Measurements from ENCODE around the gene BLOC1S4. TPM values are rescaled to one million over a fixed set of nuclear protein-coding genes. Genes with fewer than 3 reads are reported as not detected.

BLOC1S4 gene
- total RNA-seq, 1 experiment from 2014 or later: 14.9 TPM

- no peak for DNase-seq
- peaks cover 11 to 22% of the 10 kb centered on the region in 2 experiments for H3K9me3 Mint-ChIP-seq
- no peak overlapping the region for H3K23ac ChIP-seq (ENCODE audit: insufficient read length, low read depth, low read length)
- no peak overlapping the region for H2BK12ac ChIP-seq (ENCODE audit: insufficient read length, low read depth, low read length)
- H3K18ac ChIP-seq (ENCODE audit: insufficient read length, low read depth, low read length): no peak overlapping the region
- WGBS (ENCODE audit: extremely low coverage, insufficient read length, low lambda C conversion rate): no CpG with 5 or more reads among the region's 3 CpGs
- H2BK20ac ChIP-seq (ENCODE audit: low read depth, low read length, poor library complexity, severe bottlenecking): no peak overlapping the region
- no peak overlapping the region for H2AK5ac ChIP-seq (ENCODE audit: insufficient read length, low read length)
- H3K36me3 Mint-ChIP-seq (ENCODE audit: insufficient read depth in 1 of 3, low read depth in 3 of 3): peaks cover 38 to 59% (median 53%) of the 10 kb centered on the region in 3 experiments
- H3K9ac ChIP-seq (ENCODE audit: extremely low read depth, insufficient read length, low read length): no peak overlapping the region
- H3K4me1 ChIP-seq (ENCODE audit: insufficient read depth, low read length): peaks cover 5% of the 10 kb centered on the region; the same call in 1 of the 2 replicates
- peaks cover 6% of the 10 kb centered on the region for H3K79me1 ChIP-seq (ENCODE audit: insufficient read depth, low read depth, low read length, poor library complexity, severe bottlenecking)
- no peak overlapping the region for H2BK15ac ChIP-seq (ENCODE audit: low read depth, low read length)
- H3T11ph ChIP-seq (ENCODE audit: low read length): no peak overlapping the region
- H2BK120ac ChIP-seq (ENCODE audit: low read depth, low read length, poor library complexity, severe bottlenecking): no peak overlapping the region
- H4K8ac ChIP-seq (replicated peaks; ENCODE audit: insufficient read length, low read depth, low read length): no peak overlapping the region
- no peaks in the 10 kb centered on the region for H4K20me1 ChIP-seq (ENCODE audit: control insufficient read depth, insufficient read depth, insufficient read length)
- peaks cover 4% of the 10 kb centered on the region for H3K23me2 ChIP-seq (ENCODE audit: insufficient read length, low read depth, low read length, poor library complexity, severe bottlenecking)
- no peak overlapping the region for H3K4ac ChIP-seq (ENCODE audit: low read depth, low read length)
- no peaks in the 10 kb centered on the region for H3K27me3 Mint-ChIP-seq (ENCODE audit: low read depth)
- no peak overlapping the region for H4K5ac ChIP-seq (ENCODE audit: insufficient read length, low read depth, low read length)
- no peaks in the 10 kb centered on the region for H3K9me3 ChIP-seq (ENCODE audit: control insufficient read depth, low read depth, low read length)
- no peak overlapping the region for H3K4me3 Mint-ChIP-seq
- H3K56ac ChIP-seq (ENCODE audit: insufficient read length, low read depth, low read length): no peak overlapping the region
- H2BK5ac ChIP-seq (ENCODE audit: insufficient read length, low read length): no peak overlapping the region
- H3K27ac Mint-ChIP-seq: no peak overlapping the region
- no peak overlapping the region for H4K91ac ChIP-seq (ENCODE audit: insufficient read length, low read depth, low read length)
- no peak overlapping the region for H2AFZ ChIP-seq (ENCODE audit: low read length)
- H3K14ac ChIP-seq (ENCODE audit: insufficient read depth, low read length): no peak overlapping the region
- no peak overlapping the region for H3K27ac ChIP-seq (ENCODE audit: insufficient read length, low read depth, low read length)
- no peaks in the 10 kb centered on the region for H3K27me3 ChIP-seq (ENCODE audit: insufficient read depth, low read length)
- TF ChIP-seq CTCF (conservative IDR thresholded peaks at IDR 0.05): no peak
- no peak overlapping the region for H3K4me2 ChIP-seq (ENCODE audit: insufficient read depth, insufficient read length, low read length)
- peaks cover 26% of the 10 kb centered on the region; the same call in 1 of the 2 replicates for H3K79me2 ChIP-seq (ENCODE audit: insufficient read depth, low read length)
- H3K4me1 Mint-ChIP-seq: peaks cover 15 to 16% of the 10 kb centered on the region in 2 experiments
These were observed 12.2 kb upstream of the BLOC1S4 start for GRCh38 chr4:6703786-6704185.
